HEK293 (cell line): ENCODE measurements around the gene C9orf152.

ENCODE experiments used
- CTCF ChIA-PET: fragments of 350-600 bp; formaldehyde crosslinking; extraction: SDS; loops from one replicate; lab custom pipeline; 2021; ENCODE audit warnings: antibody characterized with exemption; lab: Yijun Ruan, JAX
- POLR2A ChIA-PET: fragments of 300-600 bp; formaldehyde crosslinking; extraction: SDS; loops from one replicate; lab custom pipeline; 2020; ENCODE audit warnings: antibody characterized with exemption, inconsistent platforms; lab: Yijun Ruan, JAX
- H3K27ac ChIP-seq: fragments of 200-500 bp; sonication (Bioruptor generic); 2 replicates; pipeline ENCODE4 v1.5.1; 2014; ENCODE audit warnings: low read depth, low read length, control low read depth, inconsistent platforms; ENCODE audit errors: extremely low read depth
- H3K36me3 ChIP-seq, 2 experiments: fragments of 200-500 bp in 1 of 2; sonication (Bioruptor generic) in 1 of 2; 1 replicate in 1 of 2; 2 replicates in 1 of 2; pipeline ENCODE4 v1.5.1; 2014 to 2017; ENCODE audit warnings: inconsistent platforms in 2 of 2, low read length in 2 of 2; ENCODE audit not compliant: control insufficient read depth in 2 of 2, insufficient read depth in 1 of 2
- H3K4me1 ChIP-seq: fragments of 200-500 bp; sonication (Bioruptor generic); 2 replicates; pipeline ENCODE4 v1.5.1; 2014; ENCODE audit warnings: mild to moderate bottlenecking, low read length, inconsistent platforms; ENCODE audit not compliant: control insufficient read depth, insufficient read depth
- H3K4me3 ChIP-seq: 2 replicates; pipeline ENCODE4 v1.5.1; 2011; ENCODE audit warnings: low read depth, mild to moderate bottlenecking, control low read depth, low read length, moderate library complexity
- H3K9me3 ChIP-seq: fragments of 200-500 bp; sonication (Bioruptor generic); 2 replicates; pipeline ENCODE4 v1.5.1; 2014; ENCODE audit warnings: low read depth, low read length, inconsistent platforms; ENCODE audit not compliant: control insufficient read depth, insufficient read depth
- GFI1B ChIP-seq: fragments of 450-650 bp; formaldehyde crosslinking; IDR thresholded peaks from 2 replicates; pipeline ENCODE4 v1.5.1; 2016; ENCODE audit warnings: missing biosample characterization, missing genetic modification characterization
- KLF8 ChIP-seq: fragments of 450-650 bp; formaldehyde crosslinking; IDR thresholded peaks from 2 replicates; pipeline ENCODE4 v1.5.1; 2016; ENCODE audit warnings: missing biosample characterization, missing genetic modification characterization
- ZFP41 ChIP-seq: fragments of 450-650 bp; formaldehyde crosslinking; IDR thresholded peaks from 2 replicates; pipeline ENCODE4 v1.5.1; 2016; ENCODE audit warnings: missing biosample characterization, missing genetic modification characterization, borderline replicate concordance
- ZFP69B ChIP-seq: fragments of 450-650 bp; formaldehyde crosslinking; IDR thresholded peaks from 2 replicates; pipeline ENCODE4 v1.5.1; 2016; ENCODE audit warnings: missing biosample characterization, missing genetic modification characterization
- ZNF121 ChIP-seq: fragments of 450-650 bp; formaldehyde crosslinking; IDR thresholded peaks from 2 replicates; pipeline ENCODE4 v1.5.1; 2016; ENCODE audit warnings: missing biosample characterization, missing genetic modification characterization
- ZNF133 ChIP-seq: fragments of 450-650 bp; formaldehyde crosslinking; IDR thresholded peaks from 2 replicates; pipeline ENCODE4 v1.5.1; 2016; ENCODE audit warnings: missing biosample characterization, missing genetic modification characterization
- ZNF155 ChIP-seq: fragments of 450-650 bp; formaldehyde crosslinking; IDR thresholded peaks from 2 replicates; pipeline ENCODE4 v1.5.1; 2016; ENCODE audit warnings: missing biosample characterization, missing genetic modification characterization
- ZNF311 ChIP-seq: fragments of 450-650 bp; formaldehyde crosslinking; IDR thresholded peaks from 2 replicates; pipeline ENCODE4 v1.5.1; 2017; ENCODE audit warnings: missing biosample characterization, missing genetic modification characterization, borderline replicate concordance
- ZNF354C ChIP-seq: fragments of 450-650 bp; formaldehyde crosslinking; IDR thresholded peaks from 2 replicates; pipeline ENCODE4 v1.5.1; 2016; ENCODE audit warnings: missing biosample characterization, missing genetic modification characterization, low read depth, borderline replicate concordance
- ZNF513 ChIP-seq: fragments of 450-650 bp; IDR thresholded peaks from 2 replicates; pipeline ENCODE4 v1.5.1; 2018; ENCODE audit warnings: missing biosample characterization, missing genetic modification characterization
- ZNF629 ChIP-seq: fragments of 450-650 bp; formaldehyde crosslinking; IDR thresholded peaks from 2 replicates; pipeline ENCODE4 v1.5.1; 2017; ENCODE audit warnings: missing biosample characterization, missing genetic modification characterization
- ZNF654 ChIP-seq: fragments of 450-650 bp; formaldehyde crosslinking; IDR thresholded peaks from 2 replicates; pipeline ENCODE4 v1.5.1; 2016; ENCODE audit warnings: low read depth, missing biosample characterization, missing genetic modification characterization
- ZNF677 ChIP-seq: fragments of 450-650 bp; IDR thresholded peaks from 2 replicates; pipeline ENCODE4 v1.5.0; 2018; ENCODE audit warnings: missing biosample characterization, mild to moderate bottlenecking, missing genetic modification characterization, moderate library complexity
- ZNF76 ChIP-seq: fragments of 450-650 bp; formaldehyde crosslinking; IDR thresholded peaks from 2 replicates; pipeline ENCODE4; 2016; ENCODE audit warnings: low read depth, missing biosample characterization, missing genetic modification characterization, borderline replicate concordance
- ZXDB ChIP-seq: fragments of 450-650 bp; formaldehyde crosslinking; IDR thresholded peaks from 2 replicates; pipeline ENCODE4 v1.5.1; 2016; ENCODE audit warnings: missing biosample characterization, missing genetic modification characterization
- TF ChIP-seq, protein P1 (sequence below): fragments of 450-650 bp; formaldehyde crosslinking; IDR thresholded peaks from 2 replicates; pipeline ENCODE4 v1.5.1; 2016; ENCODE audit warnings: missing biosample characterization, missing genetic modification characterization
- TF ChIP-seq, protein P2 (sequence below): fragments of 450-650 bp; formaldehyde crosslinking; IDR thresholded peaks from 2 replicates; pipeline ENCODE4 v1.5.1; 2016; ENCODE audit warnings: missing biosample characterization, missing genetic modification characterization
- TF ChIP-seq, protein P3 (sequence below): fragments of 450-650 bp; formaldehyde crosslinking; IDR thresholded peaks from 2 replicates; pipeline ENCODE4 v1.5.1; 2017; ENCODE audit warnings: missing biosample characterization, missing genetic modification characterization
- TF ChIP-seq, protein P4 (sequence below): fragments of 450-650 bp; formaldehyde crosslinking; IDR thresholded peaks from 2 replicates; pipeline ENCODE4 v1.5.1; 2016; ENCODE audit warnings: missing biosample characterization, missing genetic modification characterization
- TF ChIP-seq, protein P5 (sequence below): fragments of 450-650 bp; formaldehyde crosslinking; IDR thresholded peaks from 2 replicates; pipeline ENCODE4 v1.5.1; 2016; ENCODE audit warnings: missing biosample characterization, missing genetic modification characterization

Gene C9orf152

DNA sequence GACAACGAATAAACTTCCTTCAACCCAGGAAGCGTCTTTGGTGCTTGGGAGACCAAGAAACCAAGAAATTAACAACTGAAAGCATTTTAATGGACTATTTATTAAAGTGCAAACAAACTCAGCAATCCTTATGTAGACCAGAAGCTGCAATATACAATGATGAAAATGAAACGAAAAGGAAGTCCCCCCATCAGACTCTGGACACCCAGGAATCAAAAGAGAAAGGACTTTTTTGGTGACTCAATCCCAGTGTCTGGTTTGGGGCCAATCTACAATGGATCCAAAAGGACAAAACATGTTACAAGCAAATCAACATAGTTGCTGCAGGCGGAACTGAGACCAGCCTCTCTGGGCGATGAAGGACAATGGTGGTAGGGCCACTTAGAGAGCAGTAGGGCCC is 39.5 kb downstream of the C9orf152 start (continued):
- TF ChIP-seq, protein P1, sequence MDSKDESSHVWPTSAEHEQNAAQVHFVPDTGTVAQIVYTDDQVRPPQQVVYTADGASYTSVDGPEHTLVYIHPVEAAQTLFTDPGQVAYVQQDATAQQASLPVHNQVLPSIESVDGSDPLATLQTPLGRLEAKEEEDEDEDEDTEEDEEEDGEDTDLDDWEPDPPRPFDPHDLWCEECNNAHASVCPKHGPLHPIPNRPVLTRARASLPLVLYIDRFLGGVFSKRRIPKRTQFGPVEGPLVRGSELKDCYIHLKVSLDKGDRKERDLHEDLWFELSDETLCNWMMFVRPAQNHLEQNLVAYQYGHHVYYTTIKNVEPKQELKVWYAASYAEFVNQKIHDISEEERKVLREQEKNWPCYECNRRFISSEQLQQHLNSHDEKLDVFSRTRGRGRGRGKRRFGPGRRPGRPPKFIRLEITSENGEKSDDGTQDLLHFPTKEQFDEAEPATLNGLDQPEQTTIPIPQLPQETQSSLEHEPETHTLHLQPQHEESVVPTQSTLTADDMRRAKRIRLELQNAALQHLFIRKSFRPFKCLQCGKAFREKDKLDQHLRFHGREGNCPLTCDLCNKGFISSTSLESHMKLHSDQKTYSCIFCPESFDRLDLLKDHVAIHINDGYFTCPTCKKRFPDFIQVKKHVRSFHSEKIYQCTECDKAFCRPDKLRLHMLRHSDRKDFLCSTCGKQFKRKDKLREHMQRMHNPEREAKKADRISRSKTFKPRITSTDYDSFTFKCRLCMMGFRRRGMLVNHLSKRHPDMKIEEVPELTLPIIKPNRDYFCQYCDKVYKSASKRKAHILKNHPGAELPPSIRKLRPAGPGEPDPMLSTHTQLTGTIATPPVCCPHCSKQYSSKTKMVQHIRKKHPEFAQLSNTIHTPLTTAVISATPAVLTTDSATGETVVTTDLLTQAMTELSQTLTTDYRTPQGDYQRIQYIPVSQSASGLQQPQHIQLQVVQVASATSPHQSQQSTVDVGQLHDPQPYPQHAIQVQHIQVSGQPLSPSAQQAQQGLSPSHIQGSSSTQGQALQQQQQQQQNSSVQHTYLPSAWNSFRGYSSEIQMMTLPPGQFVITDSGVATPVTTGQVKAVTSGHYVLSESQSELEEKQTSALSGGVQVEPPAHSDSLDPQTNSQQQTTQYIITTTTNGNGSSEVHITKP (tag by site-specific recombination), result no peak
- no peak for TF ChIP-seq ZNF654 (tag by site-specific recombination)
- TF ChIP-seq ZNF121 (tag by site-specific recombination), result no peak
- no peak for TF ChIP-seq ZNF155 (tag by site-specific recombination)

- Histone ChIP-seq H3K27ac (no peak overlapping the region), H3K4me3 (no peak overlapping the region), H3K36me3 (peaks cover 0 to 3% of the 10 kb centered on the region in 2 experiments; a peak in 1 of 3 replicates), H3K9me3 (no peaks in the 10 kb centered on the region), H3K4me1 (no peaks in the 10 kb centered on the region)
- ChIA-PET POLR2A (no interaction called here), CTCF (no interaction called here)
- no peak for TF ChIP-seq ZXDB (tag by site-specific recombination)
- TF ChIP-seq ZNF677 (tag by site-specific recombination), result no peak
- TF ChIP-seq, protein P2, sequence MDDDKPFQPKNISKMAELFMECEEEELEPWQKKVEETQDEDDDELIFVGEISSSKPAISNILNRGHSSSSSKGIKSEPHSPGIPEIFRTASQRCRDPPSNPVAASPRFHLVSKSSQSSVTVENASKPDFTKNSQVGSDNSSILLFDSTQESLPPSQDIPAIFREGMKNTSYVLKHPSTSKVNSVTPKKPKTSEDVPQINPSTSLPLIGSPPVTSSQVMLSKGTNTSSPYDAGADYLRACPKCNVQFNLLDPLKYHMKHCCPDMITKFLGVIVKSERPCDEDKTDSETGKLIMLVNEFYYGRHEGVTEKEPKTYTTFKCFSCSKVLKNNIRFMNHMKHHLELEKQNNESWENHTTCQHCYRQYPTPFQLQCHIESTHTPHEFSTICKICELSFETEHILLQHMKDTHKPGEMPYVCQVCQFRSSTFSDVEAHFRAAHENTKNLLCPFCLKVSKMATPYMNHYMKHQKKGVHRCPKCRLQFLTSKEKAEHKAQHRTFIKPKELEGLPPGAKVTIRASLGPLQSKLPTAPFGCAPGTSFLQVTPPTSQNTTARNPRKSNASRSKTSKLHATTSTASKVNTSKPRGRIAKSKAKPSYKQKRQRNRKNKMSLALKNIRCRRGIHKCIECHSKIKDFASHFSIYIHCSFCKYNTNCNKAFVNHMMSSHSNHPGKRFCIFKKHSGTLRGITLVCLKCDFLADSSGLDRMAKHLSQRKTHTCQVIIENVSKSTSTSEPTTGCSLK, result no peak
- TF ChIP-seq, protein P3, sequence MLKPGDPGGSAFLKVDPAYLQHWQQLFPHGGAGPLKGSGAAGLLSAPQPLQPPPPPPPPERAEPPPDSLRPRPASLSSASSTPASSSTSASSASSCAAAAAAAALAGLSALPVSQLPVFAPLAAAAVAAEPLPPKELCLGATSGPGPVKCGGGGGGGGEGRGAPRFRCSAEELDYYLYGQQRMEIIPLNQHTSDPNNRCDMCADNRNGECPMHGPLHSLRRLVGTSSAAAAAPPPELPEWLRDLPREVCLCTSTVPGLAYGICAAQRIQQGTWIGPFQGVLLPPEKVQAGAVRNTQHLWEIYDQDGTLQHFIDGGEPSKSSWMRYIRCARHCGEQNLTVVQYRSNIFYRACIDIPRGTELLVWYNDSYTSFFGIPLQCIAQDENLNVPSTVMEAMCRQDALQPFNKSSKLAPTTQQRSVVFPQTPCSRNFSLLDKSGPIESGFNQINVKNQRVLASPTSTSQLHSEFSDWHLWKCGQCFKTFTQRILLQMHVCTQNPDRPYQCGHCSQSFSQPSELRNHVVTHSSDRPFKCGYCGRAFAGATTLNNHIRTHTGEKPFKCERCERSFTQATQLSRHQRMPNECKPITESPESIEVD, result no peak
- TF ChIP-seq, protein P4, sequence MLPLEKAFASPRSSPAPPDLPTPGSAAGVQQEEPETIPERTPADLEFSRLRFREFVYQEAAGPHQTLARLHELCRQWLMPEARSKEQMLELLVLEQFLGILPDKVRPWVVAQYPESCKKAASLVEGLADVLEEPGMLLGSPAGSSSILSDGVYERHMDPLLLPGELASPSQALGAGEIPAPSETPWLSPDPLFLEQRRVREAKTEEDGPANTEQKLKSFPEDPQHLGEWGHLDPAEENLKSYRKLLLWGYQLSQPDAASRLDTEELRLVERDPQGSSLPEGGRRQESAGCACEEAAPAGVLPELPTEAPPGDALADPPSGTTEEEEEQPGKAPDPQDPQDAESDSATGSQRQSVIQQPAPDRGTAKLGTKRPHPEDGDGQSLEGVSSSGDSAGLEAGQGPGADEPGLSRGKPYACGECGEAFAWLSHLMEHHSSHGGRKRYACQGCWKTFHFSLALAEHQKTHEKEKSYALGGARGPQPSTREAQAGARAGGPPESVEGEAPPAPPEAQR (tag by site-specific recombination), result no peak
- no peak for TF ChIP-seq ZNF311 (tag by site-specific recombination)
- TF ChIP-seq ZFP69B (tag by site-specific recombination), result no peak
- TF ChIP-seq, protein P5, sequence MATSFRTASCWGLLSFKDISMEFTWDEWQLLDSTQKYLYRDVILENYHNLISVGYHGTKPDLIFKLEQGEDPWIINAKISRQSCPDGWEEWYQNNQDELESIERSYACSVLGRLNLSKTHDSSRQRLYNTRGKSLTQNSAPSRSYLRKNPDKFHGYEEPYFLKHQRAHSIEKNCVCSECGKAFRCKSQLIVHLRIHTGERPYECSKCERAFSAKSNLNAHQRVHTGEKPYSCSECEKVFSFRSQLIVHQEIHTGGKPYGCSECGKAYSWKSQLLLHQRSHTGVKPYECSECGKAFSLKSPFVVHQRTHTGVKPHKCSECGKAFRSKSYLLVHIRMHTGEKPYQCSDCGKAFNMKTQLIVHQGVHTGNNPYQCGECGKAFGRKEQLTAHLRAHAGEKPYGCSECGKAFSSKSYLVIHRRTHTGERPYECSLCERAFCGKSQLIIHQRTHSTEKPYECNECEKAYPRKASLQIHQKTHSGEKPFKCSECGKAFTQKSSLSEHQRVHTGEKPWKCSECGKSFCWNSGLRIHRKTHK (tag by site-specific recombination), result no peak
- no peak for TF ChIP-seq ZFP41 (tag by site-specific recombination)
- no peak for TF ChIP-seq ZNF629 (tag by site-specific recombination)
- no peak for TF ChIP-seq ZNF354C (tag by site-specific recombination)
- no peak for TF ChIP-seq ZNF513 (tag by site-specific recombination)
- TF ChIP-seq KLF8 (tag by site-specific recombination), result no peak
- no peak for TF ChIP-seq ZNF76 (tag by site-specific recombination)
- no peak for TF ChIP-seq GFI1B (tag by site-specific recombination)
- no peak for TF ChIP-seq ZNF133 (tag by site-specific recombination)
Observed at GRCh38 chr9:110161940-110162339, 46.0 kb downstream of the C9orf152 start.
